ENCODE results near the gene CLEC3B.
A peak's percentile ranks its signal among the peaks of the same experiment; 100 is the strongest.

CLEC3B gene

GRCh38 chr3:45055032-45055410 is 28.9 kb downstream of the CLEC3B start:
- H3K4me1 ChIP-seq (ENCODE audit: control insufficient read depth, insufficient read depth, low read length) = peaks cover 14% of the 10 kb centered on the region
- H3K4me3 ChIP-seq (ENCODE audit: low read depth, low read length) = no peak overlapping the region
- H3K36me3 ChIP-seq (ENCODE audit: control insufficient read depth, insufficient read depth, low read length) = no peaks in the 10 kb centered on the region
- H3K27ac ChIP-seq (ENCODE audit: low read depth, low read length) = no peak overlapping the region
- H3K27me3 ChIP-seq (ENCODE audit: control insufficient read depth, insufficient read depth, low read length) = peaks cover 52% of the 10 kb centered on the region
- no peaks in the 10 kb centered on the region for H3K9me3 ChIP-seq (ENCODE audit: control insufficient read depth, insufficient read depth, low read length)
- no peak overlapping the region for H3K9ac ChIP-seq (ENCODE audit: low read depth, low read length)

- Histone ChIP-seq H3K4me3 (ENCODE audit: low read depth, low read length) (no peak overlapping the region), H3K27ac (ENCODE audit: low read depth, low read length) (no peak overlapping the region), H3K36me3 (ENCODE audit: control insufficient read depth, insufficient read depth, low read length) (no peaks in the 10 kb centered on the region), H3K27me3 (ENCODE audit: control insufficient read depth, insufficient read depth, low read length) (peaks cover 52% of the 10 kb centered on the region), H3K4me1 (ENCODE audit: control insufficient read depth, insufficient read depth, low read length) (peaks cover 17% of the 10 kb centered on the region), H3K9me3 (ENCODE audit: control insufficient read depth, insufficient read depth, low read length) (no peaks in the 10 kb centered on the region), H3K9ac (ENCODE audit: low read depth, low read length) (no peak overlapping the region)
Observed at GRCh38 chr3:45055411-45056143, 29.5 kb downstream of the CLEC3B start.

- Histone ChIP-seq H3K36me3 (ENCODE audit: control insufficient read depth, insufficient read depth, low read length) (no peaks in the 10 kb centered on the region), H3K27me3 (ENCODE audit: control insufficient read depth, insufficient read depth, low read length) (peaks cover 61% of the 10 kb centered on the region), H3K4me3 (ENCODE audit: low read depth, low read length) (no peak overlapping the region), H3K4me1 (ENCODE audit: control insufficient read depth, insufficient read depth, low read length) (peaks cover 22% of the 10 kb centered on the region), H3K9ac (ENCODE audit: low read depth, low read length) (no peak overlapping the region), H3K27ac (ENCODE audit: low read depth, low read length) (peak overlapping the region; percentile 31), H3K9me3 (ENCODE audit: control insufficient read depth, insufficient read depth, low read length) (no peaks in the 10 kb centered on the region)
Observed at GRCh38 chr3:45056608-45057301, 30.7 kb downstream of the CLEC3B start.

DNA sequence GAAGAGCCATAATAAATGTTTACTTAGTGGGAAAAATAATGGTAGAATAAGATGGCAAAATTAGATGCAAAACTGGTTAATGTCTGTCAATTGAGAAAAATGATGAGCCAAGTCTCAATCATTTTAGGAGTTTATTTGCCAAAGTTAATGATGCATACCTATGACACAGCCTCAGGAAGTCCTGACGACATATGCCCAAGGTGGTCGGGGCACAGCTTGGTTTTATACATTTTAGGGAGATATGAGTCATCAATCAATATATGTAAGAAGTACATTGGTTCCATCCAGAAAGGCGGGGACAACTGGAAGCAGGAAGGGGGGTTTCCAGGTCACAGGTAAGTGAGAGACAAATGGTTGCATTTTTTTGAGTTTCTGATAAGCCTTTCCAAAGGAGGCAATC is 31.5 kb downstream of the CLEC3B start:
- H3K27me3 ChIP-seq (ENCODE audit: control insufficient read depth, insufficient read depth, low read length) = peaks cover 61% of the 10 kb centered on the region
- no peaks in the 10 kb centered on the region for H3K9me3 ChIP-seq (ENCODE audit: control insufficient read depth, insufficient read depth, low read length)
- no peak overlapping the region for H3K27ac ChIP-seq (ENCODE audit: low read depth, low read length)
- no peak overlapping the region for H3K4me3 ChIP-seq (ENCODE audit: low read depth, low read length)
- no peaks in the 10 kb centered on the region for H3K36me3 ChIP-seq (ENCODE audit: control insufficient read depth, insufficient read depth, low read length)
- no peak overlapping the region for H3K9ac ChIP-seq (ENCODE audit: low read depth, low read length)
- H3K4me1 ChIP-seq (ENCODE audit: control insufficient read depth, insufficient read depth, low read length) = peaks cover 22% of the 10 kb centered on the region

DNA sequence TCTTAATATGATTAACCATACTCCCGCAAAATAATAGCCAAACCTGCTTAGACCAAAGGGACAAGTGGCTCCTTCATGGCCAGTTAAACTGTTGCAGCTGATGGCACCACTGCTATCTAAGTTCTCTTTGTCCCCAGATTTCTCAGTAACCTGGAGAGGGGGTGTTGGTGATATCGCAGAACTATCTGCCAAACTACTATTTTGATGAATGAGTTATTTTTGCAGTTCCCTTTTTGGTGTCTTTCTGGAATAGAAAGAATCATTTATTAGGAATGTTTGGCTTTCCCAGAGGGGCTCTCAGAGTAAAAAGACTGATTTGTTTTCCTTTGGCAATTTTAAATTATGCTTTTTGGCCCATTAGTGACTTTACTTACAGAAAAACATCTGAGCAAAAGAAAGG is 33.0 kb downstream of the CLEC3B start:
- H3K4me3 ChIP-seq (ENCODE audit: low read depth, low read length) = no peak overlapping the region
- peaks cover 22% of the 10 kb centered on the region for H3K4me1 ChIP-seq (ENCODE audit: control insufficient read depth, insufficient read depth, low read length)
- H3K9me3 ChIP-seq (ENCODE audit: control insufficient read depth, insufficient read depth, low read length) = no peaks in the 10 kb centered on the region
- no peaks in the 10 kb centered on the region for H3K36me3 ChIP-seq (ENCODE audit: control insufficient read depth, insufficient read depth, low read length)
- H3K27me3 ChIP-seq (ENCODE audit: control insufficient read depth, insufficient read depth, low read length) = peaks cover 61% of the 10 kb centered on the region
- no peak overlapping the region for H3K9ac ChIP-seq (ENCODE audit: low read depth, low read length)
- no peak overlapping the region for H3K27ac ChIP-seq (ENCODE audit: low read depth, low read length)

DNA sequence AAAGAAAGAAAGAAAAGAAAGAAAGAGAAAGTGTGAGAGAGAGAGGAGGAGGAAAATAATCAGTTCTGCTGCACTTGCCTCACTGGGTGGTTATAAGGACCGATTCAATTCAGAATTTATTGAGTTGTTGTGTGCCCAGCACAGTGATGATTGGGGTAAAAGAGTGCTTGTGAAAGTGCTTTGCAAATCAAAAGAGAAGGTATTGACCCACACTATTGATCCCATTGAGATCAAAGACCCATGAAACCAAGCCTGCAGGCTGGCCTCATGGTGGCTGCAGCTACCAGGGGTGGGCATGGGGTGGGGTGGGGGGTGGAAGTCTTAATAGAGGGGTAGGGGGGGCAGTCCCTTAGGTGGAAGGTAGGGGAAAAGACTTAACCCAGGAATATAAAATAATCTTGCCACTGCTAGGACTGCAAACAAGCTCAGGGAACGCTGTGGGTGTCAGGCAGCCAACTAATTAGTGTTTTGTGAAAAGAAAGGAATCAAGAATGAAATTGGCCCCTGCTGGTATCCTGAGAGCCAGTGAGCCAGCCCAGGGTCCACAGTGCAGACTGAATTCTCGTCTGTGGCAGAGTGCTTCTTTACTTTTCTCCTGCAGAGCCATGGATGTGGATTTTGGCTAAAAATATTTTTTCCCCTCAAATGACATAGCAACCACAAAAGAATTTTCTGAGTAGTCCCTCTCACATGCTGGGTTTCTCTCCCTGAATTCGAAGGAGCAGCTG is 34.2 kb downstream of the CLEC3B start:
- Histone ChIP-seq H3K27me3 (ENCODE audit: control insufficient read depth, insufficient read depth, low read length) (peaks cover 50% of the 10 kb centered on the region), H3K27ac (ENCODE audit: low read depth, low read length) (no peak overlapping the region), H3K9ac (ENCODE audit: low read depth, low read length) (no peak overlapping the region), H3K36me3 (ENCODE audit: control insufficient read depth, insufficient read depth, low read length) (no peaks in the 10 kb centered on the region), H3K4me3 (ENCODE audit: low read depth, low read length) (no peak overlapping the region), H3K9me3 (ENCODE audit: control insufficient read depth, insufficient read depth, low read length) (no peaks in the 10 kb centered on the region), H3K4me1 (ENCODE audit: control insufficient read depth, insufficient read depth, low read length) (peaks cover 18% of the 10 kb centered on the region; the same call in 1 of the 2 replicates)

GRCh38 chr3:45062697-45063070 is 36.6 kb downstream of the CLEC3B start:
- Histone ChIP-seq H3K4me3 (ENCODE audit: low read depth, low read length) (no peak overlapping the region), H3K9me3 (ENCODE audit: control insufficient read depth, insufficient read depth, low read length) (no peaks in the 10 kb centered on the region), H3K9ac (ENCODE audit: low read depth, low read length) (no peak overlapping the region), H3K36me3 (ENCODE audit: control insufficient read depth, insufficient read depth, low read length) (no peaks in the 10 kb centered on the region), H3K27ac (ENCODE audit: low read depth, low read length) (no peak overlapping the region), H3K27me3 (ENCODE audit: control insufficient read depth, insufficient read depth, low read length) (peaks cover 28% of the 10 kb centered on the region), H3K4me1 (ENCODE audit: control insufficient read depth, insufficient read depth, low read length) (peaks cover 10% of the 10 kb centered on the region; the same call in 1 of the 2 replicates)

DNA sequence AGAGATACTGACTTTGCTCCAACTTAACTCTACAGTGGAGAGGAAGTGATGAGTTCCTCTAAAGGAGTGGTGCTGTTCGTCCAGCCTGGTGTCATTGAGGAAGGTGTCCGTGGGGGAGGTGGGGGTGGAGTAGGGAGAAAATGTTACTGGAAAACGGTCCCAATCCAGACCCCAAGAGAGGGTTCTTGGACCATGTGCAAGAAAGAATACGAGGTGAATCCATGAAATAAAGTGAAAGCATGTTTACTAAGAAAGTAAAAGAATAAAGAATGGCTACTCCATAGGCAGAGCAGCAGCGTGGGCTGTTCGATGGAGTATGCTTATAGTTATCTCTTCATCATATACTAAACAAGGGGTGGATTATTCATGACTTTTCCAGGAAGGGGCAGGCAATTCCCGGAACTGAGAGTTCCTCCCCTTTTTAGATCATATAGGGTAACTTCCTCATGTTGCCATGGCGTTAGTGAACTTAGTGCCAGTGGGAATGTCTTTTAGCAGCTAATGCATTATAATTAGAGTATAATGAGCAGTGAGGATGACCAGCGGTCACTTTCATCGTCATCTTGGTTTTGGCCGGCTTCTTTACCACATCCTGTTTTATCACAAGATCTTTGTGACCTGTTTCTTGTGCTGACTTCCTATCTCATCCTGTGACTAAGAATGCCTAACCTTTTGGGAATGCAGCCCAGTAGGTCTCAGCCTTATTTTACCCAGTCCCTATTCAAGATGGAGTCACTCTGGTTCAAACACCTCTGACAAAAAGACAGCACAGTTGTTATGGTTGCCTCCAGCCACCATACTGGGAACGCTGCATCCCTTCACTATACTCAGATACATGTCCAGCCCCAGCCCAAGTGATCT is 38.6 kb downstream of the CLEC3B start:
- H3K4me1 ChIP-seq (ENCODE audit: control insufficient read depth, insufficient read depth, low read length) = peaks cover 10% of the 10 kb centered on the region; the same call in 1 of the 2 replicates
- H3K27ac ChIP-seq (ENCODE audit: low read depth, low read length) = no peak overlapping the region
- no peaks in the 10 kb centered on the region for H3K36me3 ChIP-seq (ENCODE audit: control insufficient read depth, insufficient read depth, low read length)
- no peaks in the 10 kb centered on the region for H3K9me3 ChIP-seq (ENCODE audit: control insufficient read depth, insufficient read depth, low read length)
- peaks cover 10% of the 10 kb centered on the region; the same call in 1 of the 2 replicates for H3K27me3 ChIP-seq (ENCODE audit: control insufficient read depth, insufficient read depth, low read length)
- no peak overlapping the region for H3K9ac ChIP-seq (ENCODE audit: low read depth, low read length)
- no peak overlapping the region for H3K4me3 ChIP-seq (ENCODE audit: low read depth, low read length)

DNA sequence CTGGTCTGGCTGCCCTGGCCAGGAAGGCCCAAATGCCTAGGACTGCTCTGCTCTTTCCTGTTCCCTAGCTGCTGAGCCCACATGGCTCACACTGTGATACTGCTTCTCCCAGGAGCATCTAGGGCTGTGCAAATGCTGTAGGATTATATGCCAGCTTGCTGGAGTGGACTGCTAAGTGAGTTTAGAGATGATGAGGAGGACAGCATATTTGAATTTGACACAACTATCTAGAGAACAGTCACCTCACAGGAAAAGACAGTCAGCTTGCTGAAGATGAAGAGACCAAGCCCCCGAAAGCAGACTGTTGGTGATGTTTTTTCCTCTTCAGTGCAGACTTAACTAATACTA is 39.2 kb downstream of the CLEC3B start:
- Histone ChIP-seq H3K36me3 (ENCODE audit: control insufficient read depth, insufficient read depth, low read length) (no peaks in the 10 kb centered on the region), H3K4me3 (ENCODE audit: low read depth, low read length) (no peak overlapping the region), H3K4me1 (ENCODE audit: control insufficient read depth, insufficient read depth, low read length) (peaks cover 6% of the 10 kb centered on the region; the same call in 1 of the 2 replicates), H3K27ac (ENCODE audit: low read depth, low read length) (no peak overlapping the region), H3K9ac (ENCODE audit: low read depth, low read length) (no peak overlapping the region), H3K27me3 (ENCODE audit: control insufficient read depth, insufficient read depth, low read length) (peaks cover 10% of the 10 kb centered on the region; the same call in 1 of the 2 replicates), H3K9me3 (ENCODE audit: control insufficient read depth, insufficient read depth, low read length) (no peaks in the 10 kb centered on the region)

DNA sequence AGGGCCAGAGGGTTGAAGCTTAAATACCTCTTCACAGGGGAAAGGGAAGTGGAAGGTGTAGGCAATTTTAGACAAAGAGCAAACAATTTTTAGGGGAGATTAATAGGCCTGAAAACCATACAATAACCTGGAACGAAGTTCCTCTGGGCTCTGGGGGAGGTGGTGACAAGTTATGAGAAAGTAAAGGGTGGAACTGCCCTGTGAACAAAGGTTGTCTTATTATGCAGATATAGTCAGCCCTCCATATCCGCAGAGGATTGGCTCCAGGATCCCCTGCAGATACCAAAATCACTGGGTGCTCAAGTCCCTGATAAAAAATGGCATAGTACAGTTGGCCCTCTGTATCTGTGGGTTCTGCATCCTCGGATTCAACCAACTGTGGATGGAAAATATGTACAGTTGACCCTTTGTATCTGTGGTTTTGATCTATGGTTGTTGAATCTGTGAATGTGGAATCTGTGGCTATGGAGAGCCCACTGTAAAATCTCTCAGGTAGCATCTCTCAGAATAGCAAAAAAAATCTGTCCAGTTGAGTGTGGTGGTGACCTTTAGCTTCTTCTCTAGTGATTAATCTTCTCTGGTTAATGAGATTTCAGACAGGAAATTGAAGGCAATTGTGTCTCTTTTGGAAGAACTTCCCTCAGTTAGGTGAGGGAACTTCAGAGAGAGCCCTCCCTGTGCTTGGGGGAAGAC is 40.2 kb downstream of the CLEC3B start:
- H3K4me3 ChIP-seq (ENCODE audit: low read depth, low read length) = no peak overlapping the region
- H3K27me3 ChIP-seq (ENCODE audit: control insufficient read depth, insufficient read depth, low read length) = peaks cover 2% of the 10 kb centered on the region; the same call in 1 of the 2 replicates
- no peaks in the 10 kb centered on the region for H3K4me1 ChIP-seq (ENCODE audit: control insufficient read depth, insufficient read depth, low read length)
- H3K9me3 ChIP-seq (ENCODE audit: control insufficient read depth, insufficient read depth, low read length) = no peaks in the 10 kb centered on the region
- no peaks in the 10 kb centered on the region for H3K36me3 ChIP-seq (ENCODE audit: control insufficient read depth, insufficient read depth, low read length)
- H3K9ac ChIP-seq (ENCODE audit: low read depth, low read length) = no peak overlapping the region
- H3K27ac ChIP-seq (ENCODE audit: low read depth, low read length) = no peak overlapping the region
